Measurements from ENCODE around the gene SCCPDH. TPM values are rescaled to one million over a fixed set of nuclear protein-coding genes. Genes with fewer than 3 reads are reported as not detected.
"Not testable (repeated sequence)": the region's sequence is repeated elsewhere in the genome, so short reads cannot be mapped to it uniquely, and the experiment has no call there.

The SCCPDH gene
- total RNA-seq, 1 donor from 2014 or later = 19.5 TPM

- no peak overlapping the region for H3K4me3 Mint-ChIP-seq (ENCODE audit: unreplicated experiment)
- no peak for TF ChIP-seq CTCF (IDR thresholded peaks at IDR 0.05; ENCODE audit: unreplicated experiment)
- H3K27ac Mint-ChIP-seq (ENCODE audit: unreplicated experiment) = no peak overlapping the region
- H3K9me3 Mint-ChIP-seq (ENCODE audit: unreplicated experiment) = peaks cover 14% of the 10 kb centered on the region
- peaks cover 9% of the 10 kb centered on the region for H3K27me3 Mint-ChIP-seq (ENCODE audit: unreplicated experiment)
- H3K36me3 Mint-ChIP-seq (ENCODE audit: low read depth, unreplicated experiment) = peaks cover 14% of the 10 kb centered on the region
- H3K4me1 Mint-ChIP-seq (ENCODE audit: unreplicated experiment) = peaks cover 4% of the 10 kb centered on the region
- DNase-seq (ENCODE audit: low spot score) = no peak
Measured at GRCh38 chr1:246708166-246708565, 16.0 kb upstream of the SCCPDH start.

- Mint-ChIP-seq H3K27me3 (ENCODE audit: unreplicated experiment) (peaks cover 9% of the 10 kb centered on the region), H3K27ac (ENCODE audit: unreplicated experiment) (no peak overlapping the region), H3K4me3 (ENCODE audit: unreplicated experiment) (no peak overlapping the region), H3K9me3 (ENCODE audit: unreplicated experiment) (peaks cover 14% of the 10 kb centered on the region), H3K4me1 (ENCODE audit: unreplicated experiment) (peaks cover 4% of the 10 kb centered on the region), H3K36me3 (ENCODE audit: low read depth, unreplicated experiment) (peaks cover 14% of the 10 kb centered on the region)
- no peak for DNase-seq (ENCODE audit: low spot score)
- TF ChIP-seq CTCF (IDR thresholded peaks at IDR 0.05; ENCODE audit: unreplicated experiment) = no peak
Measured at GRCh38 chr1:246709196-246709595, 15.0 kb upstream of the SCCPDH start.

GRCh38 chr1:246709835-246710234 is 14.4 kb upstream of the SCCPDH start:
- Mint-ChIP-seq H3K27me3 (ENCODE audit: unreplicated experiment) (peaks cover 9% of the 10 kb centered on the region), H3K9me3 (ENCODE audit: unreplicated experiment) (peaks cover 14% of the 10 kb centered on the region), H3K4me3 (ENCODE audit: unreplicated experiment) (peak overlapping the region; percentile 68), H3K4me1 (ENCODE audit: unreplicated experiment) (peaks cover 4% of the 10 kb centered on the region), H3K27ac (ENCODE audit: unreplicated experiment) (no peak overlapping the region), H3K36me3 (ENCODE audit: low read depth, unreplicated experiment) (peaks cover 14% of the 10 kb centered on the region)
- DNase-seq (ENCODE audit: low spot score) = no peak
- no peak for TF ChIP-seq CTCF (IDR thresholded peaks at IDR 0.05; ENCODE audit: unreplicated experiment)

GRCh38 chr1:246711548-246712003 is 12.6 kb upstream of the SCCPDH start:
- DNase-seq (ENCODE audit: low spot score) = no peak
- Mint-ChIP-seq H3K4me3 (ENCODE audit: unreplicated experiment) (peak overlapping the region; percentile 57), H3K9me3 (ENCODE audit: unreplicated experiment) (peaks cover 14% of the 10 kb centered on the region), H3K27me3 (ENCODE audit: unreplicated experiment) (peaks cover 9% of the 10 kb centered on the region), H3K4me1 (ENCODE audit: unreplicated experiment) (peaks cover 4% of the 10 kb centered on the region), H3K27ac (ENCODE audit: unreplicated experiment) (peak overlapping the region; percentile 41), H3K36me3 (ENCODE audit: low read depth, unreplicated experiment) (peaks cover 14% of the 10 kb centered on the region)
- TF ChIP-seq CTCF (IDR thresholded peaks at IDR 0.05; ENCODE audit: unreplicated experiment) = no peak

GRCh38 chr1:246712428-246712827 is 11.8 kb upstream of the SCCPDH start:
- Mint-ChIP-seq H3K36me3 (ENCODE audit: low read depth, unreplicated experiment) (peaks cover 14% of the 10 kb centered on the region), H3K9me3 (ENCODE audit: unreplicated experiment) (peaks cover 18% of the 10 kb centered on the region)
- H3K27ac Mint-ChIP-seq (ENCODE audit: unreplicated experiment); DNase-seq (ENCODE audit: low spot score); H3K4me3 Mint-ChIP-seq (ENCODE audit: unreplicated experiment); H3K4me1 Mint-ChIP-seq (ENCODE audit: unreplicated experiment); H3K27me3 Mint-ChIP-seq (ENCODE audit: unreplicated experiment): not testable (repeated sequence)

- H3K9me3 Mint-ChIP-seq (ENCODE audit: unreplicated experiment); H3K4me3 Mint-ChIP-seq (ENCODE audit: unreplicated experiment); H3K27ac Mint-ChIP-seq (ENCODE audit: unreplicated experiment); H3K4me1 Mint-ChIP-seq (ENCODE audit: unreplicated experiment); H3K36me3 Mint-ChIP-seq (ENCODE audit: low read depth, unreplicated experiment); H3K27me3 Mint-ChIP-seq (ENCODE audit: unreplicated experiment); DNase-seq (ENCODE audit: low spot score): not testable (repeated sequence)
Measured at GRCh38 chr1:246719361-246719760, 4.8 kb upstream of the SCCPDH start.

GRCh38 chr1:246720814-246721213 is 3.4 kb upstream of the SCCPDH start:
- DNase-seq (ENCODE audit: low spot score); H3K4me1 Mint-ChIP-seq (ENCODE audit: unreplicated experiment); H3K27me3 Mint-ChIP-seq (ENCODE audit: unreplicated experiment); H3K4me3 Mint-ChIP-seq (ENCODE audit: unreplicated experiment); H3K27ac Mint-ChIP-seq (ENCODE audit: unreplicated experiment); H3K9me3 Mint-ChIP-seq (ENCODE audit: unreplicated experiment); H3K36me3 Mint-ChIP-seq (ENCODE audit: low read depth, unreplicated experiment): not testable (repeated sequence)

All from endothelial cell (in vitro differentiated cells).